ENCODE data around the gene TBC1D32. TPM values are rescaled to one million over a fixed set of nuclear protein-coding genes. Genes with fewer than 3 reads are reported as not detected.

The TBC1D32 gene
- total RNA-seq, 2 experiments from 2014 or later: 9.4 to 9.8 TPM

- H3K4me1 Mint-ChIP-seq (ENCODE audit: low read depth): no peaks in the 10 kb centered on the region
- POLR2A ChIA-PET: no interaction called here
- no peak overlapping the region for H3K27ac Mint-ChIP-seq
These were observed 240.4 kb downstream of the TBC1D32 start for GRCh38 chr6:121093928-121094327.

GRCh38 chr6:121090492-121090891, 243.8 kb downstream of the TBC1D32 start:
- POLR2A ChIA-PET: no interaction called here
- Mint-ChIP-seq H3K9me3 (no peaks in the 10 kb centered on the region), H3K27me3 (no peaks in the 10 kb centered on the region)

More at GRCh38 chr6:121093928-121094327, 240.4 kb downstream of the TBC1D32 start:
- intact Hi-C loops (cut with DNase I, micrococcal nuclease): no loop called here
- ATAC-seq (ENCODE audit: poor library complexity): no peak
- Histone ChIP-seq H3K4me1 (ENCODE audit: insufficient read depth, low read length) (no peaks in the 10 kb centered on the region), H3K4me3 (ENCODE audit: low read length) (no peak overlapping the region), H3K27ac (ENCODE audit: low read depth in 1 of 2, low read length in 2 of 2) (no peak overlapping the region), H3K36me3 (ENCODE audit: insufficient read depth, low read length) (no peaks in the 10 kb centered on the region), H3K27me3 (ENCODE audit: control insufficient read depth in 1 of 2, insufficient read depth in 2 of 2, low read length in 2 of 2) (no peaks in the 10 kb centered on the region), H3K9me3 (ENCODE audit: control insufficient read depth in 1 of 2, insufficient read depth in 1 of 2, low read length in 2 of 2) (no peaks in the 10 kb centered on the region)
- no peak overlapping the region for H3K4me3 Mint-ChIP-seq
- DNase-seq: no peak
- H3K9me3 Mint-ChIP-seq: no peaks in the 10 kb centered on the region
- peaks cover 30% of the 10 kb centered on the region for H3K36me3 Mint-ChIP-seq (ENCODE audit: low read depth)
- CTCF ChIA-PET: no interaction called here
- H3K27me3 Mint-ChIP-seq: no peaks in the 10 kb centered on the region
- TF ChIP-seq CTCF (IDR thresholded peaks at IDR 0.05): no peak

GRCh38 chr6:121086876-121087275, 247.4 kb downstream of the TBC1D32 start:
- TF ChIP-seq CTCF (IDR thresholded peaks at IDR 0.05): no peak
- intact Hi-C loops (cut with DNase I, micrococcal nuclease): no loop called here
- Histone ChIP-seq H3K4me1 (ENCODE audit: insufficient read depth, low read length) (no peaks in the 10 kb centered on the region), H3K27ac (ENCODE audit: low read depth in 1 of 2, low read length in 2 of 2) (no peak overlapping the region), H3K4me3 (ENCODE audit: low read length) (no peak overlapping the region), H3K36me3 (ENCODE audit: insufficient read depth, low read length) (no peaks in the 10 kb centered on the region), H3K27me3 (ENCODE audit: control insufficient read depth in 1 of 2, insufficient read depth in 2 of 2, low read length in 2 of 2) (no peaks in the 10 kb centered on the region), H3K9me3 (ENCODE audit: control insufficient read depth in 1 of 2, insufficient read depth in 1 of 2, low read length in 2 of 2) (no peaks in the 10 kb centered on the region)
- DNase-seq (no peak), ATAC-seq (ENCODE audit: poor library complexity) (no peak)
- Mint-ChIP-seq H3K4me3 (no peak overlapping the region), H3K27ac (no peak overlapping the region), H3K9me3 (no peaks in the 10 kb centered on the region), H3K4me1 (ENCODE audit: low read depth) (no peaks in the 10 kb centered on the region), H3K36me3 (ENCODE audit: low read depth) (no peaks in the 10 kb centered on the region), H3K27me3 (no peaks in the 10 kb centered on the region)
- ChIA-PET CTCF (no interaction called here), POLR2A (no interaction called here)

More at GRCh38 chr6:121090492-121090891, 243.8 kb downstream of the TBC1D32 start:
- DNase-seq: no peak
- ATAC-seq (ENCODE audit: poor library complexity): no peak
- no peaks in the 10 kb centered on the region for H3K4me1 ChIP-seq (ENCODE audit: insufficient read depth, low read length)
- no peak overlapping the region for H3K4me3 Mint-ChIP-seq
- H3K27me3 ChIP-seq (ENCODE audit: control insufficient read depth in 1 of 2, insufficient read depth in 2 of 2, low read length in 2 of 2): no peaks in the 10 kb centered on the region
- no peaks in the 10 kb centered on the region for H3K4me1 Mint-ChIP-seq (ENCODE audit: low read depth)
- CTCF ChIA-PET: interaction anchor here (0.5 kb wide), 1 partner anchor 470 kb away, joined by 3 read pairs; no protein-coding TSS in a partner anchor
- TF ChIP-seq CTCF (IDR thresholded peaks at IDR 0.05): no peak
- H3K9me3 ChIP-seq (ENCODE audit: control insufficient read depth in 1 of 2, insufficient read depth in 1 of 2, low read length in 2 of 2): no peaks in the 10 kb centered on the region
- no peak overlapping the region for H3K27ac ChIP-seq (ENCODE audit: low read depth in 1 of 2, low read length in 2 of 2)
- no peak overlapping the region for H3K27ac Mint-ChIP-seq
- intact Hi-C loops (cut with DNase I, micrococcal nuclease): no loop called here
- H3K4me3 ChIP-seq (ENCODE audit: low read length): no peak overlapping the region
- no peaks in the 10 kb centered on the region for H3K36me3 ChIP-seq (ENCODE audit: insufficient read depth, low read length)
- no peaks in the 10 kb centered on the region for H3K36me3 Mint-ChIP-seq (ENCODE audit: low read depth)

Measured in CD4-positive, alpha-beta T cell (primary cell).